GM12873 (cell line): Measurements from ENCODE around the gene RMND5B.

Source experiments
- CTCF ChIP-seq: IDR thresholded peaks from 2 replicates; pipeline ENCODE4 v1.5.1; 2012; ENCODE audit warnings: low read depth, mild to moderate bottlenecking, moderate library complexity, low read length, control low read depth; ENCODE audit not compliant: insufficient read depth; ENCODE audit errors: missing control alignments

RMND5B gene

DNA sequence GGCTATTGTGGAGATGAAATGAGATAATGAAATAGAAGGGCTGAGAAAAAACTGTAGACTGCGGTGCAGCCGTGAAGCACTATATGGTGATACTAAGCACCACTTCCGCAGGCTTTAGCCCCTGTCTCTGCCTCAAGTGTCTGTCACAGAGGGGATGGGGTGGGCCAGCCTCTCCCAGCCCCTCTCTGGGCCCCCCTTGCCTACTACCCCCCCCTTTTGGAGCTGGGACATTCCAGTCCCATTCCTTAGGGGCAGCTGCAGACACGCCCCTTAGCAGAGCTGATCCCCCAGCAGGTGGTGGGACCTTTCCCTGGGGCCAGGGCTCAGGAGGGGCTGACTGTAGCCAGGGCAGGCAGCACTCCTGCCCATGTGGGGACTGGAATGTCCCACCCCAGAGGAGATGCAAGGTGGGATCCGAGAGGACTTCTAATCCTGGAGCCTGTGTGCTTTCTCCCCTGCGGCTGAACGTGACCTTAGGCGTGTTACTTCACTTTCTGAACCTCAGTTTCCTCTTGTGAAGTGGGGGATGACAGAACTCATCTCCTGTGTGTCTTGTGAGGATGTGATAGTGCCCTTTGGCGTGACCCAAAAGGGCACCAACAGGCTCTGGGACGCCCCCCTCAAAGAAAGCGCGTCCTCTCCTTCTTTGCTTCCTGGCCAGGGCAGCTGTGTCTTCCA is 15.5 kb upstream of the RMND5B start:
- TF ChIP-seq CTCF, result no peak

DNA sequence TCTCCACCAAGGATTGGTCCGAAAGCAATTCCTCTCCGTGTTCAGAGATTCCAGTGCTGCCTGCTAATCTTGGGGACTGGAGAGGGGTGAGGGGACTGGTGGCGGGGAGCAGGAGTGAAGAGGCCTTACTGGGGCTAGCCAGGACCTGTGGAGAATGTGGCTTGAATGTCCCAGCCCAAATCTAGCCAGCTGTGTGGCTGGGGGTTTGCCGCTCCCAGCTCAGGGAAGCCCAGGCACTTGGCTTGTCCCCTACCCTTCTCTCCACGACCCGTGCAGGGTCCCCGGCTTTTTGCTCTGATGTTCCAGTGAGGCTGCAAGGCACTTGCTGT is 15.0 kb upstream of the RMND5B start:
- no peak for TF ChIP-seq CTCF

- TF ChIP-seq CTCF, result no peak
These were observed 14.5 kb upstream of the RMND5B start for GRCh38 chr5:178116143-178116885.

DNA sequence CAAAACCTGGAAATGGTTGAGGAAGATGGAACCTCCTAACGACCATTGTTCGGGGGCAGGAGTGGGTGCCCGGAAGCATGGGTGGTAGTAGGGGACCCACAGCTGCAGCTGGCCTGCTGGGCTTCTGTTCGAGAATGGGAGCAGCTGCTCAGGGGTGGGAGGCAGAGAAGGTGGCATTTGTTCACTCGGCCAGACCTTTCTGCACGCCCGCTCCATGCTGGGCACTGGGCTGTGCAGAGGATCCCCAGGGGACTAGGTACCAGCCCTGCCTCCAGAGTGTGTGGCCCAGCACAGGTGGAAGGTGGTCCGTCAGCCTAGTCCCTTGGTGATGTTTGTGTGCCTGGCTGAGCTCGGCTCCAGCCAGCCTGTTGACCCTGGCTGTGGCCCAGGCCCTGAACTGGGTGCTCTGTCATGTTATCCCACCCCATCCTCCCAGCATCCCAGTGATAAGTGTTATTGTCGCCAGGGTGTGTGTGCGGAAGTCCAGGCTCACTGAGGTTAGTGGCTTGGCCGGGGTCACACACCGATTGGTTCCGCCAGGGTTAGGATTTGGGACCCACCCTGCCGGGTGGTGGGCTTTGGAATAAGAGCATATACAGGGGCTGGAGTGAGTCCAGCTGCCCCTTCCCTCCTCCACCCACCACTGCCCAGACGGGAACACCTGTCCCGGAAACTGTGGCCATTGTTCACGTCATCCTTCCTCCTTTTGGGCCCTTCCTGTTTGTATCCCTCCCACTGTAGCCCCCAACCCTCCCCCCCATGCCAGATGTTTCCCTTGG is 12.7 kb upstream of the RMND5B start:
- no peak for TF ChIP-seq CTCF

DNA sequence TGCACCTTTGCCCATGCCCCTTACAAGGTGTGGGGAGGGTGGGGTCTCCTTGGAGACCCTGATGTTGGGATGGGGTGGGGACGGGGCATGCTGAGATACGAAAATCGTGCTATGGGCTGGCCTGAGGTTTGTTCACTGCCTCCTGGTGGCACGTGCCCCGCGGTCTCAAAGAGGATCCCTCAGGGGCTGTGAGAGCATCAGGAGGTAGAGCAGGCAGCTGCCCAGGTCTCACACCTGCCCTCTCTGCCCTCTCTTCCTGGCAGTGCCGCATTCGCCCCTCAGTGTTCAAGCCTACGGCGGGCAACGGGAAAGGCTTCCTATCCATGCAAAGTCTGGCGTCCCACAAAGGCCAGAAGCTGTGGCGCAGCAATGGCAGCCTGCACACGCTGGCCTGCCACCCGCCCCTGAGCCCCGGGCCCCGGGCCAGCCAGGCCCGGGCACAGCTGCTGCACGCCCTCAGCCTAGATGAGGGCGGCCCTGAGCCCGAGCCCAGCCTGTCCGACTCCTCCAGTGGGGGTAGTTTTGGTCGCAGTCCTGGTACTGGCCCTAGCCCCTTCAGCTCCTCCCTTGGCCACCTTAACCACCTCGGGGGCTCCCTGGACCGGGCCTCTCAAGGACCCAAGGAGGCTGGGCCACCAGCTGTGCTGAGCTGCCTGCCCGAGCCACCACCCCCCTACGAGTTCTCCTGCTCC is 10.8 kb upstream of the RMND5B start:
- no peak for TF ChIP-seq CTCF

DNA sequence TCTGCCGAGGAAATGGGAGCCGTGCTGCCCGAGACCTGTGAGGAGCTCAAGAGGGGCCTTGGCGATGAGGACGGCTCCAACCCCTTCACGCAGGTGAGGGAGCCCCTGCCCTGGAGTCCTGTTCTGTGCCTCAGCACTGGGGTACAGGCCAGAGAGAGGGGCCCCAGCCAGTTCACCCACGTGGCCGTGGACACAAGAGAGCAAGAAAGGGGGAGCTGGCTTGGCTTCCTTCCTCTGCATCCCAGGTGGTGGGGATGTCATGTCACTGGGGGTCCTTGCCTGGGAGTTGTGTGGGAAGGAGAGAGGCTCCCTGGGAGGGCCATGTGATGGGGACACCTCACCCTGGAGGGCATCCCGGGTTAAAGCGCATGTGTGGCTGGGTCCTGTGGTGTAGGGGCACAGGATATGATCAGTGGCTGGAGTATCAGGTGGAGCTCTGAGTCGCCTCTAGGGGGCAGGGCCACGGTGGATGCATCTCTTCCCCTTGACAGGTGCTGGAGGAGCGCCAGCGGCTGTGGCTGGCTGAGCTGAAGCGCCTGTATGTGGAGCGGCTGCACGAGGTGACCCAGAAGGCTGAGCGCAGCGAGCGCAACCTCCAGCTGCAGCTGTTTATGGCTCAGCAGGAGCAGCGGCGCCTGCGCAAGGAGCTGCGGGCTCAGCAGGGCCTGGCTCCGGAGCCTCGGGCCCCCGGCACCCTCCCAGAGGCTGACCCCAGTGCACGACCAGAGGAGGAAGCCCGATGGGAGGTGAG is 10.0 kb upstream of the RMND5B start:
- TF ChIP-seq CTCF, result peak; percentile 96
